H9 (cell line): ENCODE measurements around the gene ITPK1. TPM values are rescaled to one million over a fixed set of nuclear protein-coding genes. Genes with fewer than 3 reads are reported as not detected.

Experiments
- DNase-seq: peaks from one replicate; pipeline ENCODE4 v3.0.0-alpha.2; 2017
- H2AFZ ChIP-seq: one replicate; pipeline ENCODE4 v1.6.1; 2013; ENCODE audit warnings: mild to moderate bottlenecking, low read length, control low read depth, moderate library complexity
- H2AK5ac ChIP-seq: 2 replicates; pipeline ENCODE4 v1.6.1; 2013; ENCODE audit warnings: low read length, control low read depth, mixed read lengths; ENCODE audit not compliant: insufficient read length
- H2BK120ac ChIP-seq: one replicate; pipeline ENCODE4 v1.6.1; 2013; ENCODE audit warnings: low read depth, mild to moderate bottlenecking, low read length, control low read depth, inconsistent platforms; ENCODE audit not compliant: poor library complexity, severe bottlenecking
- H2BK12ac ChIP-seq: 2 replicates; pipeline ENCODE4 v1.6.1; 2013; ENCODE audit warnings: low read length, control low read depth, mixed read lengths, low read depth; ENCODE audit not compliant: insufficient read length
- H2BK15ac ChIP-seq: 2 replicates; pipeline ENCODE4 v1.6.1; 2013; ENCODE audit warnings: low read depth, low read length, control low read depth
- H2BK20ac ChIP-seq: one replicate; pipeline ENCODE4 v1.6.1; 2013; ENCODE audit warnings: low read depth, mild to moderate bottlenecking, low read length, control low read depth, inconsistent platforms; ENCODE audit not compliant: poor library complexity, severe bottlenecking
- H2BK5ac ChIP-seq: 2 replicates; pipeline ENCODE4 v1.6.1; 2013; ENCODE audit warnings: low read length, control low read depth, mixed read lengths; ENCODE audit not compliant: insufficient read length
- H3K14ac ChIP-seq: 2 replicates; pipeline ENCODE4 v1.6.1; 2013; ENCODE audit warnings: low read length, control low read depth; ENCODE audit not compliant: insufficient read depth
- H3K18ac ChIP-seq: 2 replicates; pipeline ENCODE4 v1.6.1; 2013; ENCODE audit warnings: low read depth, mild to moderate bottlenecking, mixed read lengths, low read length, control low read depth; ENCODE audit not compliant: insufficient read length
- H3K23ac ChIP-seq: 2 replicates; pipeline ENCODE4 v1.6.1; 2013; ENCODE audit warnings: low read length, control low read depth, mixed read lengths, low read depth; ENCODE audit not compliant: insufficient read length
- H3K23me2 ChIP-seq: 2 replicates; pipeline ENCODE4 v1.6.1; 2013; ENCODE audit warnings: low read depth, mild to moderate bottlenecking, mixed read lengths, low read length, control low read depth; ENCODE audit not compliant: insufficient read length, poor library complexity, severe bottlenecking
- H3K27ac ChIP-seq: 2 replicates; pipeline ENCODE4 v1.5.1; 2013; ENCODE audit warnings: low read length, control low read depth, mixed read lengths, low read depth; ENCODE audit not compliant: insufficient read length
- H3K27me3 ChIP-seq: 2 replicates; pipeline ENCODE4 v1.6.1; 2013; ENCODE audit warnings: low read length, control low read depth, inconsistent platforms; ENCODE audit not compliant: insufficient read depth
- H3K4ac ChIP-seq: 2 replicates; pipeline ENCODE4 v1.6.1; 2013; ENCODE audit warnings: low read depth, mild to moderate bottlenecking, control low read depth, inconsistent platforms, low read length, moderate library complexity
- H3K4me1 ChIP-seq: 2 replicates; pipeline ENCODE4 v1.6.1; 2013; ENCODE audit warnings: low read length, control low read depth, inconsistent platforms; ENCODE audit not compliant: insufficient read depth
- H3K4me2 ChIP-seq: 2 replicates; pipeline ENCODE4 v1.6.1; 2013; ENCODE audit warnings: low read length, control low read depth, mixed read lengths; ENCODE audit not compliant: insufficient read length, insufficient read depth
- H3K56ac ChIP-seq: 2 replicates; pipeline ENCODE4 v1.6.1; 2013; ENCODE audit warnings: low read depth, mild to moderate bottlenecking, mixed read lengths, low read length, control low read depth; ENCODE audit not compliant: insufficient read length
- H3K79me1 ChIP-seq: 2 replicates; pipeline ENCODE4 v1.6.1; 2013; ENCODE audit warnings: low read depth, mild to moderate bottlenecking, moderate library complexity, low read length, control low read depth, inconsistent platforms; ENCODE audit not compliant: insufficient read depth, poor library complexity, severe bottlenecking
- H3K79me2 ChIP-seq: 2 replicates; pipeline ENCODE4 v1.6.1; 2013; ENCODE audit warnings: low read length, control low read depth, inconsistent platforms; ENCODE audit not compliant: insufficient read depth
- H3K9ac ChIP-seq: 2 replicates; pipeline ENCODE4 v1.6.1; 2013; ENCODE audit warnings: low read length, control low read depth, mixed read lengths; ENCODE audit not compliant: insufficient read length; ENCODE audit errors: extremely low read depth
- H3K9me3 ChIP-seq: one replicate; pipeline ENCODE4 v1.6.1; 2013; ENCODE audit warnings: low read depth, low read length, inconsistent platforms; ENCODE audit not compliant: control insufficient read depth
- H3T11ph ChIP-seq: one replicate; pipeline ENCODE4 v1.6.1; 2013; ENCODE audit warnings: mild to moderate bottlenecking, low read length, control low read depth, inconsistent platforms
- H4K20me1 ChIP-seq: one replicate; pipeline ENCODE4 v1.6.1; 2013; ENCODE audit not compliant: control insufficient read depth, insufficient read length, insufficient read depth
- H4K5ac ChIP-seq: 2 replicates; pipeline ENCODE4 v1.6.1; 2013; ENCODE audit warnings: low read depth, mild to moderate bottlenecking, mixed read lengths, low read length, control low read depth; ENCODE audit not compliant: insufficient read length
- H4K8ac ChIP-seq: replicated peaks from 2 replicates; pipeline ENCODE4 v1.6.1; 2013; ENCODE audit warnings: low read length, control low read depth, mixed read lengths, low read depth; ENCODE audit not compliant: insufficient read length
- H4K91ac ChIP-seq: 2 replicates; pipeline ENCODE4 v1.6.1; 2013; ENCODE audit warnings: low read depth, mild to moderate bottlenecking, moderate library complexity, mixed read lengths, low read length, control low read depth; ENCODE audit not compliant: insufficient read length
- H3K27ac Mint-ChIP-seq, 3 experiments: 2 replicates in 2 of 3; 3 replicates in 1 of 3; pipeline ENCODE4 v1.8.0; 2020 to 2021; ENCODE audit warnings: mixed read lengths in 3 of 3, mild to moderate bottlenecking in 1 of 3, moderate library complexity in 1 of 3
- H3K27me3 Mint-ChIP-seq: 2 replicates; pipeline ENCODE4 v1.8.0; 2021; ENCODE audit warnings: low read depth, mild to moderate bottlenecking, moderate library complexity, mixed read lengths
- H3K36me3 Mint-ChIP-seq, 3 experiments: 2 replicates in 2 of 3; 3 replicates in 1 of 3; pipeline ENCODE4 v1.8.0; 2020 to 2021; ENCODE audit warnings: low read depth in 3 of 3, mixed read lengths in 3 of 3; ENCODE audit not compliant: insufficient read depth in 1 of 3
- H3K4me1 Mint-ChIP-seq, 2 experiments: 2 replicates each; pipeline ENCODE4 v1.8.0; 2020; ENCODE audit warnings: mixed read lengths in 2 of 2
- H3K4me3 Mint-ChIP-seq, 2 experiments: 2 replicates in 1 of 2; 3 replicates in 1 of 2; pipeline ENCODE4 v1.8.0; 2020 to 2021; ENCODE audit warnings: mild to moderate bottlenecking in 2 of 2, mixed read lengths in 2 of 2, moderate library complexity in 1 of 2
- H3K9me3 Mint-ChIP-seq, 2 experiments: 2 replicates in 1 of 2; 3 replicates in 1 of 2; pipeline ENCODE4 v1.8.0; 2020; ENCODE audit warnings: mild to moderate bottlenecking in 2 of 2, mixed read lengths in 2 of 2, moderate library complexity in 1 of 2
- WGBS: extraction: QIAGEN DNeasy Blood & Tissue Kit; methylation state at CpG from one replicate; pipeline ENCODE4 v1.1.7; 2013; ENCODE audit warnings: missing lambda C conversion rate, low lambda C conversion rate, mixed read lengths; ENCODE audit not compliant: insufficient read length; ENCODE audit errors: extremely low coverage; 5-methylcytosine and 5-hydroxymethylcytosine counted together
- total RNA-seq: library from RNA; stranded (reverse); gene quantifications from 2 replicates; pipeline ENCODE4 v1.2.1, GENCODE V29; 2021
- TF ChIP-seq, protein P1 (sequence below): fragments of 200-600 bp; sonication (generic); conservative IDR thresholded peaks from 3 replicates; pipeline ENCODE4 v1.8.0; 2021; ENCODE audit warnings: antibody characterized with exemption, mild to moderate bottlenecking

Gene ITPK1
- total RNA-seq, 1 experiment from 2014 or later: 92.7 TPM

DNA sequence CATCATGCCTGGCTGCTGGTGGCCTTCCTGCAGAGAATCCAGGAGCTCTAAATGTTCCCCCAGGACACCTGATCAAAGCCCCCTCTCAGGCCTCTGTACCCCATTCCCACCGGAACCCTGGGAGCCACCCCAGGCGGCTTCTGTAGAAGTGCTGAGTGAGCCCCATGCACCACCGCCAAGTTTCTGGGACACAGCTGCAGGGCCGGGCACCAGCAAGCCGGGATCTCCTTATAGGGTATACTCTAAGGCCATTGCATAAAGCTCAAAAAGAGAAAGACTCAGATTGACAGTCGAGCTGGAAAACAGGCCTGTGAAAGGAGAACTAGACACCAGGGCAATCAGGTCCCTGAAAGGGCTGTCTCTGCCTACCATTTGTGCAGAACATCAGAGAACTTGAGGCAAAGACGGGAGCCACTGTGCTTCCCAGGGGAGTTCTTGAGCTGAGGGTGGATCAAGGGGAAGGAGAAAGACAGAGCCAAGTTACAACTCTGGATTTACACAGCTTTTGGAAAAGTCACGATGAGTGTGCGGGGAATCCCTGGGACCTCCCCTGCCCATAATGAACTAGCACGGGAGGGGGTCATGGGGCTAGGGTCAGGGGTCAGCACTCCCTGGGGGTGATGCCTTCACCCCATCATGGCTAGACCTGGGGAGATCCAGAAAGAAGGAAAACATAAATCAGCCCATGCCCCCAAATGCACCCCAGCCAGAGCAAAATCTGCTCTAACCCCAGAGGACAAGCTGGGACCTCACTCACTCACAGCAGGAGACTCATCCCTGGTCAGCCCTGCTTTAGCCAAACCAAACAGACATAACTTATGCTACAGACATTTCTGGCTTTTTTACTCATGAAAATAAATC is 51.1 kb downstream of the ITPK1 start:
- Histone ChIP-seq H3K27ac (no peak overlapping the region), H2BK15ac (no peak overlapping the region), H2AFZ (no peak overlapping the region), H3T11ph (no peak overlapping the region), H3K27me3 (no peaks in the 10 kb centered on the region), H3K4me1 (peaks cover 2% of the 10 kb centered on the region; the same call in 1 of the 2 replicates), H2BK120ac (no peak overlapping the region), H3K4ac (no peak overlapping the region), H4K8ac (no peak overlapping the region), H2BK12ac (no peak overlapping the region), H3K23ac (no peak overlapping the region), H4K5ac (no peak overlapping the region), H3K9me3 (no peaks in the 10 kb centered on the region), H3K9ac (no peak overlapping the region), H3K14ac (no peak overlapping the region), H3K79me1 (no peaks in the 10 kb centered on the region), H2BK5ac (no peak overlapping the region), H3K18ac (no peak overlapping the region), H3K4me2 (no peak overlapping the region), H2BK20ac (no peak overlapping the region), H3K79me2 (0 out of 2 replicates have a peak, but pooled peaks cover under 1% of the 10 kb centered on the region), H3K56ac (no peak overlapping the region), H3K23me2 (no peaks in the 10 kb centered on the region), H4K20me1 (no peaks in the 10 kb centered on the region), H4K91ac (no peak overlapping the region), H2AK5ac (no peak overlapping the region)
- no CpG with 5 or more reads among the region's 10 CpGs for WGBS
- Mint-ChIP-seq H3K27ac (peak overlapping the region in 2 of 3 experiments; percentile 57 to 78; a peak in 3 of 7 replicates), H3K4me3 (no peak overlapping the region), H3K36me3 (no peaks in the 10 kb centered on the region; a peak in 2 of 7 replicates), H3K4me1 (peaks cover 21 to 36% of the 10 kb centered on the region in 2 experiments), H3K27me3 (peaks cover 3% of the 10 kb centered on the region; the same call in 1 of the 2 replicates), H3K9me3 (no peaks in the 10 kb centered on the region)
- DNase-seq: no peak
- TF ChIP-seq, protein P1, sequence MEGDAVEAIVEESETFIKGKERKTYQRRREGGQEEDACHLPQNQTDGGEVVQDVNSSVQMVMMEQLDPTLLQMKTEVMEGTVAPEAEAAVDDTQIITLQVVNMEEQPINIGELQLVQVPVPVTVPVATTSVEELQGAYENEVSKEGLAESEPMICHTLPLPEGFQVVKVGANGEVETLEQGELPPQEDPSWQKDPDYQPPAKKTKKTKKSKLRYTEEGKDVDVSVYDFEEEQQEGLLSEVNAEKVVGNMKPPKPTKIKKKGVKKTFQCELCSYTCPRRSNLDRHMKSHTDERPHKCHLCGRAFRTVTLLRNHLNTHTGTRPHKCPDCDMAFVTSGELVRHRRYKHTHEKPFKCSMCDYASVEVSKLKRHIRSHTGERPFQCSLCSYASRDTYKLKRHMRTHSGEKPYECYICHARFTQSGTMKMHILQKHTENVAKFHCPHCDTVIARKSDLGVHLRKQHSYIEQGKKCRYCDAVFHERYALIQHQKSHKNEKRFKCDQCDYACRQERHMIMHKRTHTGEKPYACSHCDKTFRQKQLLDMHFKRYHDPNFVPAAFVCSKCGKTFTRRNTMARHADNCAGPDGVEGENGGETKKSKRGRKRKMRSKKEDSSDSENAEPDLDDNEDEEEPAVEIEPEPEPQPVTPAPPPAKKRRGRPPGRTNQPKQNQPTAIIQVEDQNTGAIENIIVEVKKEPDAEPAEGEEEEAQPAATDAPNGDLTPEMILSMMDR: no peak
